Esophagus squamous epithelium (tissue), 5 donors: ENCODE data around the gene STOML1. TPM values are rescaled to one million over a fixed set of nuclear protein-coding genes. Genes with fewer than 3 reads are reported as not detected.

ENCODE experiments used
- DNase-seq: peaks from one replicate; lab custom pipeline; 2025; lab: John Stamatoyannopoulos, UW
- H3K27ac ChIP-seq, 4 donors: fragments of 200-600 bp; sonication (generic); one replicate each; pipeline ENCODE4 v1.5.1; 2016 to 2019; ENCODE audit warnings: mild to moderate bottlenecking in 1 of 4
- H3K27me3 ChIP-seq, 4 donors: fragments of 200-600 bp; sonication (generic); 1 replicate in 3 of 4; 2 replicates in 1 of 4; pipeline versions ENCODE4 v1.5.1 to v1.6.0; 2017 to 2021; ENCODE audit warnings: antibody characterized with exemption in 1 of 4
- H3K36me3 ChIP-seq, 3 donors: fragments of 200-600 bp; sonication (generic); one replicate each; pipeline ENCODE4 v1.5.1; 2016 to 2019
- H3K4me1 ChIP-seq, 3 donors: fragments of 200-600 bp; sonication (generic); one replicate each; pipeline ENCODE4 v1.5.1; 2017 to 2019
- H3K4me3 ChIP-seq, 4 donors: fragments of 200-600 bp; sonication (generic); 1 replicate in 3 of 4; 2 replicates in 1 of 4; pipeline ENCODE4 v1.5.1; 2016 to 2019; ENCODE audit warnings: mild to moderate bottlenecking in 2 of 4, moderate library complexity in 1 of 4
- H3K9me3 ChIP-seq, 3 donors: fragments of 200-600 bp; sonication (generic); one replicate each; pipeline ENCODE4 v1.5.1; 2016 to 2019
- POLR2A ChIP-seq, 4 donors: fragments of 450-650 bp; IDR thresholded peaks; one replicate each; pipeline ENCODE4 v1.6.1; 2017; ENCODE audit warnings: antibody characterized with exemption in 4 of 4, mild to moderate bottlenecking in 4 of 4, moderate library complexity in 3 of 4
- WGBS, 2 donors: methylation state at CpG; one replicate each; pipeline ENCODE4 v1.1.5; 2018; 5-methylcytosine and 5-hydroxymethylcytosine counted together
- intact Hi-C: fragments of 100-400 bp; cut with DNase I; formaldehyde crosslinking; loops from one replicate; pipeline ENCODE4 v1.15.0; 2022
- total RNA-seq, 4 donors: library from RNA; depleted of rRNA; stranded (reverse); fragments of >200 nt; gene quantifications; one replicate each; pipeline ENCODE4 v1.1.0, GENCODE V29; 2016
- TF ChIP-seq, protein P1 (sequence below), 6 experiments: fragments of 450-650 bp in 4 of 6; fragments of 200-600 bp in 2 of 6; sonication (generic) in 2 of 6; IDR thresholded peaks; one replicate each; pipeline ENCODE4 v1.5.1; 2016 to 2019; ENCODE audit warnings: antibody characterized with exemption in 6 of 6, mild to moderate bottlenecking in 4 of 6, moderate library complexity in 4 of 6
- donor health status: DM: yes; HTN: yes; CAD: no.

Gene STOML1
- total RNA-seq, 4 donors from 2014 or later, result 8.3 to 14.8 (median 11.1) TPM

DNA sequence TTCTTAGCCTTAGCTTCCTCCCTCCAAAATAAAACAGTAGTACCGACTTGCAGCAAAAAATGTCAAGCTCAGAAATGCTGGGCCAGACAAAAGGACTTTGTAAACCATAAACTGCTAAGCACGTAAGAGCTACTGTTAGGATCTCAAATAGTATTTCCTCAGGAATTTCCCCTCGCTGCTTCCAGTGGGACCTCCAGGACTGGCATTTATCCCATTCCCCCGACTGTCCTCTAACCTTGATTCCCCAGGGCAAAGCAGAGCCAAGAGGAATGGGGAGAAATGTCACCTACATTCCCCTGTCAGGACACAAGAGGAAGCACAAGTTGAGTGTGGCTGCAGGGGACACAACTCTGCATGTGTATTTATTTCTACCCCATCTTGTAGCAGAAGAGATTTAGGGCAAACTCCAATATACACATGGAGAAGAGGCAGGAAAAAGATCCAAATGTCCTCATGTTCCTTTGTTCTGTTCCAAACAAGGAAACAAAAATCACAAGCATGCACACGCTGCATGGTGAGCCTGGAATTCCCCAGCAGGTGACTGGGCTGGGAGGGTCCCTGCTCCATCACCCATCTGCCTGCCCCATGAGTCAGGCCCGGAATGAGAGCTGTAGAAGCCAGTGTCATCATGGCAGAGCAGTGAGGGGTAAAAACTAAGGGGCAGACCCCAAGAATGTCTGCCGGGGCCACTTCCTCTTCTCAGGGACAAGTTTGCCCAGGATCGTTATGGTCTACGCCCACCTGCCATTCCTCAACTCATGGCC lies 4.2 kb downstream of the STOML1 start:
- no peak for DNase-seq
- WGBS, 2 donors, result 23 to 36% methylated on average over 6 of the region's 9 CpGs
- H3K4me1 ChIP-seq, result peaks cover 60 to 98% (median 81%) of the 10 kb centered on the region in 3 donors

GRCh38 chr15:73987250-73987649 lies 4.8 kb downstream of the STOML1 start:
- intact Hi-C loops, result no loop called here
- TF ChIP-seq POLR2A (IDR thresholded peaks at IDR 0.05), result no peak
- TF ChIP-seq, protein P1, sequence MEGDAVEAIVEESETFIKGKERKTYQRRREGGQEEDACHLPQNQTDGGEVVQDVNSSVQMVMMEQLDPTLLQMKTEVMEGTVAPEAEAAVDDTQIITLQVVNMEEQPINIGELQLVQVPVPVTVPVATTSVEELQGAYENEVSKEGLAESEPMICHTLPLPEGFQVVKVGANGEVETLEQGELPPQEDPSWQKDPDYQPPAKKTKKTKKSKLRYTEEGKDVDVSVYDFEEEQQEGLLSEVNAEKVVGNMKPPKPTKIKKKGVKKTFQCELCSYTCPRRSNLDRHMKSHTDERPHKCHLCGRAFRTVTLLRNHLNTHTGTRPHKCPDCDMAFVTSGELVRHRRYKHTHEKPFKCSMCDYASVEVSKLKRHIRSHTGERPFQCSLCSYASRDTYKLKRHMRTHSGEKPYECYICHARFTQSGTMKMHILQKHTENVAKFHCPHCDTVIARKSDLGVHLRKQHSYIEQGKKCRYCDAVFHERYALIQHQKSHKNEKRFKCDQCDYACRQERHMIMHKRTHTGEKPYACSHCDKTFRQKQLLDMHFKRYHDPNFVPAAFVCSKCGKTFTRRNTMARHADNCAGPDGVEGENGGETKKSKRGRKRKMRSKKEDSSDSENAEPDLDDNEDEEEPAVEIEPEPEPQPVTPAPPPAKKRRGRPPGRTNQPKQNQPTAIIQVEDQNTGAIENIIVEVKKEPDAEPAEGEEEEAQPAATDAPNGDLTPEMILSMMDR (IDR thresholded peaks at IDR 0.05), result no peak
- WGBS, 2 donors, result 77 to 78% methylated on average over 4 of the region's 4 CpGs
- Histone ChIP-seq H3K36me3 (peaks cover 0 to 39% (median 0%) of the 10 kb centered on the region in 3 donors), H3K27ac (peak overlapping the region; percentile 11 to 91 (median 90)), H3K4me1 (peaks cover 62 to 98% (median 84%) of the 10 kb centered on the region in 3 donors), H3K4me3 (no peak overlapping the region), H3K27me3 (no peaks in the 10 kb centered on the region), H3K9me3 (no peaks in the 10 kb centered on the region)
- DNase-seq, result no peak

More for the DNA sequence above, 4.2 kb downstream of the STOML1 start:
- Histone ChIP-seq H3K27me3 (no peaks in the 10 kb centered on the region), H3K4me3 (no peak overlapping the region), H3K36me3 (peaks cover 0 to 39% (median 0%) of the 10 kb centered on the region in 3 donors), H3K9me3 (no peaks in the 10 kb centered on the region), H3K27ac (peak overlapping the region; percentile 59 to 91 (median 90))
- TF ChIP-seq, protein P1 (IDR thresholded peaks at IDR 0.05), result no peak
- TF ChIP-seq POLR2A (IDR thresholded peaks at IDR 0.05), result no peak
- intact Hi-C loops, result no loop called here

DNA sequence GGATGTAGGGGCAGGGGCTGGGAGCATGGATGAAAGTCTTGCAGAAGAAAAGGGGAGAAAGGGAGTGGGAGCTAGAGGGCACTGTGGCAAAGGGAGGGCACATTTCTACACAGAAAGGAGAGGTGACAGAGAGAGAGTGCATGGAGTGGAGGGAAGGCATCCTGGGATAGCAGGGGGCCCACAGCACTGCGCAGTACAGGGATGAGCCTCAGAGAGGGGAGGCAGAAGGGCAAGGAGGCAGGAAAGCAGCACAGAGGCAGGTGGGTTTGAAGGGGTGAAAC lies 5.4 kb downstream of the STOML1 start:
- H3K4me3 ChIP-seq, result no peak overlapping the region
- DNase-seq, result no peak
- no peak for TF ChIP-seq POLR2A (IDR thresholded peaks at IDR 0.05)
- TF ChIP-seq, protein P1 (IDR thresholded peaks at IDR 0.05), result no peak
- 95 to 100% methylated on average over 1 of the region's 1 CpG for WGBS, 2 donors
- intact Hi-C loops, result no loop called here
- no peaks in the 10 kb centered on the region for H3K9me3 ChIP-seq
- peaks cover 61 to 100% (median 89%) of the 10 kb centered on the region in 3 donors for H3K4me1 ChIP-seq
- H3K27me3 ChIP-seq, result no peaks in the 10 kb centered on the region
- peak overlapping the region; percentile 11 to 91 (median 90) for H3K27ac ChIP-seq
- H3K36me3 ChIP-seq, result peaks cover 0 to 39% (median 0%) of the 10 kb centered on the region in 3 donors

DNA sequence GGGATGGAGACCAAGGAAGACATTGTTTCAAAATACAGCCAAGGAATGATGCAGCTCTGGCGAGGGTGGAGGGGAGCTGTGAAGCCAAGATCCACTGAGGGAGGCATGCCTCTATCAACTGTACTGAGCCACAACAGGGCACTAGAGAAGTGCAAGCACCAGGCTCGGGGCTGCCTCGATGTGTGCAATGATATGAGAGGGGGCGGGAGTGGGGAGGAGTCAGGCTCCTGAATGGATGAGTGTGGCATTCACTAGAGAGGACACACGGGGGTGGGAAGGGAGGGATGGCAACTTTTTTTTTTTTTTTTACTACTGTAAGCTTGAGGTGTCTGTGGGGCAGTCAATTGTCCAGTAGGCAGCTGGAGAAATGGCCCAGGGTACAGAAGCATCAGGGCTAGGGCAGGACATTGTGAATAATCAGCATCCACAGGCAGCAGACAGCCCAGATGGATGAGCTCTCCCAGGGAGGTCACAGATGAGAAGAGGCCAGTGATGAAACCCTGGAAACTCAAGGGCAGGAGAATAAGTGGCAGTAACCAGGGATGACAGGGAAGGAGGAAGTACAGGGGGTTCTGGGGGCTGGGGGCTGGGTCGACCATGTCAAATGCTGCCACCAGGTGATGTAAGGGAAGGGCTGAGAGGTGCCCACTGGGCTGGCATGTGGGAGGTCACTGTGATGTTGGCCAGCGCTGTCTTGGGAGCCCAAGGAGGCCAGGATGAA lies 5.9 kb downstream of the STOML1 start:
- WGBS, 2 donors, result 43 to 58% methylated on average over 4 to 6 of the region's 7 CpGs
- H3K4me1 ChIP-seq, result peaks cover 56 to 100% (median 90%) of the 10 kb centered on the region in 3 donors

More for the DNA sequence above, 5.9 kb downstream of the STOML1 start:
- Histone ChIP-seq H3K36me3 (peaks cover 0 to 39% (median 0%) of the 10 kb centered on the region in 3 donors), H3K4me3 (no peak overlapping the region), H3K9me3 (no peaks in the 10 kb centered on the region), H3K27me3 (no peaks in the 10 kb centered on the region), H3K27ac (peak overlapping the region in 3 of 4 donors; percentile 89 to 91 (median 90))
- DNase-seq, result no peak
- TF ChIP-seq, protein P1 (IDR thresholded peaks at IDR 0.05), result no peak
- TF ChIP-seq POLR2A (IDR thresholded peaks at IDR 0.05), result no peak
- intact Hi-C loops, result no loop called here
